GM12864 (cell line): Measurements from ENCODE around the gene EFHC1.
"Not testable (repeated sequence)": the region's sequence is repeated elsewhere in the genome, so short reads cannot be mapped to it uniquely, and the experiment has no call there.

Experiments used
- DNase-seq: peaks from one replicate; pipeline ENCODE4 v3.0.0-alpha.2; 2011; ENCODE audit warnings: low read depth
- H3K4me3 ChIP-seq: 2 replicates; pipeline ENCODE4 v1.5.1; 2011; ENCODE audit warnings: mild to moderate bottlenecking, low read depth, low read length, control low read depth
- TF ChIP-seq, protein P1 (sequence below): IDR thresholded peaks from 2 replicates; pipeline ENCODE4 v1.5.1; 2011; ENCODE audit warnings: low read depth, mild to moderate bottlenecking, moderate library complexity, low read length, control low read depth, inconsistent platforms; ENCODE audit errors: missing control alignments

Gene EFHC1

DNA sequence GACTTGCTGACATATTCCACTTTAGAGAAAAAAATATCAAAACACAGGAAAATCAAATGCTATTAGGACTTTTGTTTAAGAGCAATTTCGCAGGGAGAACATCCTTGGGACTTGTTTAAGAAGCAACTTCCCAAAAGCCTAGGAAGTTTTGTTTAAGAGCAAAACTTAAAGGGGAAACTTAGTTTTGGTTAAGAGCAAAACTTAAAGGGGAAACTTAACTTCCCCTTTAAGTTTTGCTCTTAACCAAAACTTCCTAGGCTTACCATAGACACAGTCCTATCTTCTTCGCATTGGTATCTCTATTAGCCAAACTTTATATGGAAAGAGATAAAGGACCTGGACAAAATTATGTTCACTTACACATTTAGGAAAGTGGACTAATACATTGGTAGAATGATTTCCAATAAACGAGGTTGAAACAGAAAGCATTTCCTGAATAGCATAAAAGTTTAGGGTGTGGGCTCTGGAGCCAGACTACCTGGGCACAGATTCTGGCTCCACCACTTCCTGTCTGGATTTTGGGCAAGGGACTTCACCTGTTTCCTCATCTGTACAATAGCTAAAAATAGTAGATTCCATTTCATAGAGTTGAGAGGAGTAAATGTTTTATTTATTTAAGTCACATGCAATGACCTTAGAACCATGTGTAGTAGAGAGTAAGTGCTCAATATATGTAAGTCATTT is 42.5 kb upstream of the EFHC1 start:
- DNase-seq: no peak

DNA sequence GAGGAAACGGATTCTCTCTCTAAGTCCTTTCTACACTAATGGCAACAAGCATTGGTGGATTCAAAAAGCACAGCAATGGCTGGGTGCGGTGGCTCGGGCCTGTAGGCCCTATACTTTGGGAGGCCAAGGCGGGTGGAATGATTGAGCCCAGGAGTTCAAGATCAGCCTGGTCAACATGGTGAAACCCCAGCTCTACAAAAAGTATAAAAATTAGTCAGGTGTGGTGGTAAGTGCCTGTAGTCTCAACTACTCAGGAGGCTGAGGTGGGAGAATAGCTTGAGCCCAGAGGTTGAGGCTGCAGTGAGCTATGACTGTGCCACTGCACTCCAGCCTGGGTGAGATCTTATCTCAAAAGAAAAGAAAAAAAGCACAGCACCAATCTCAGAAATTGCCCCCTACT is 38.9 kb upstream of the EFHC1 start:
- TF ChIP-seq, protein P1, sequence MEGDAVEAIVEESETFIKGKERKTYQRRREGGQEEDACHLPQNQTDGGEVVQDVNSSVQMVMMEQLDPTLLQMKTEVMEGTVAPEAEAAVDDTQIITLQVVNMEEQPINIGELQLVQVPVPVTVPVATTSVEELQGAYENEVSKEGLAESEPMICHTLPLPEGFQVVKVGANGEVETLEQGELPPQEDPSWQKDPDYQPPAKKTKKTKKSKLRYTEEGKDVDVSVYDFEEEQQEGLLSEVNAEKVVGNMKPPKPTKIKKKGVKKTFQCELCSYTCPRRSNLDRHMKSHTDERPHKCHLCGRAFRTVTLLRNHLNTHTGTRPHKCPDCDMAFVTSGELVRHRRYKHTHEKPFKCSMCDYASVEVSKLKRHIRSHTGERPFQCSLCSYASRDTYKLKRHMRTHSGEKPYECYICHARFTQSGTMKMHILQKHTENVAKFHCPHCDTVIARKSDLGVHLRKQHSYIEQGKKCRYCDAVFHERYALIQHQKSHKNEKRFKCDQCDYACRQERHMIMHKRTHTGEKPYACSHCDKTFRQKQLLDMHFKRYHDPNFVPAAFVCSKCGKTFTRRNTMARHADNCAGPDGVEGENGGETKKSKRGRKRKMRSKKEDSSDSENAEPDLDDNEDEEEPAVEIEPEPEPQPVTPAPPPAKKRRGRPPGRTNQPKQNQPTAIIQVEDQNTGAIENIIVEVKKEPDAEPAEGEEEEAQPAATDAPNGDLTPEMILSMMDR: no peak
- H3K4me3 ChIP-seq: no peak overlapping the region
- no peak for DNase-seq

More for the DNA sequence above, 42.5 kb upstream of the EFHC1 start:
- TF ChIP-seq, protein P1: no peak
- no peak overlapping the region for H3K4me3 ChIP-seq

DNA sequence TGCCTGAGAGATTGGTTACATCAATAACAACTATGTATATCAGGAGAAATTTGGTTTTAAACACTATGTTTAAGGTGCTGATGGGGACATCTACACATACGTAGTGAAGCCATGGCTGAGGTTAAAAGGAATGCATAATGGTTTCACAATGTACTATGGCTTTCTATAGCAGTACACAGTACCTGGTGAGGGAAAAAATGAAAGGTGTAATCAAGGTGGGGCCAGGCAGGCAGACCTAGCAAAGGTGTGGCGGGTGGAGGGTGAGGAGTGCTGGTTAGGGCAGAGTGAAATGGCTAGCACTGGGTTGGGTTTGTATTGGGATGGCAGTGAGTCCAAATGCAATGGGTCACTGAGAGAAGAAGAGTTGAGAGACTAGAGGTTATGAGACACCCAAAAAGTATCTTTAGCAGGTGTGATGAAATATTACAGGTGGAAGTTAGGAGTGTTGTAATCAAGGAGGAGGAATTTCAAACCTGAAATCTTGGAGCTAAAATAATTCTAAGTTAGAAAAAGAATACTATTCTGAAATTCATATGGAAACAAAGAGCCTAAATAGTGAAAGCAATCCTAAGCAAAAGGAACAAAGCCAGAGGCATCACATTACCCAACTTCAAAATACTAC is 35.9 kb upstream of the EFHC1 start:
- no peak for DNase-seq
- TF ChIP-seq, protein P1: no peak
- H3K4me3 ChIP-seq: no peak overlapping the region

DNA sequence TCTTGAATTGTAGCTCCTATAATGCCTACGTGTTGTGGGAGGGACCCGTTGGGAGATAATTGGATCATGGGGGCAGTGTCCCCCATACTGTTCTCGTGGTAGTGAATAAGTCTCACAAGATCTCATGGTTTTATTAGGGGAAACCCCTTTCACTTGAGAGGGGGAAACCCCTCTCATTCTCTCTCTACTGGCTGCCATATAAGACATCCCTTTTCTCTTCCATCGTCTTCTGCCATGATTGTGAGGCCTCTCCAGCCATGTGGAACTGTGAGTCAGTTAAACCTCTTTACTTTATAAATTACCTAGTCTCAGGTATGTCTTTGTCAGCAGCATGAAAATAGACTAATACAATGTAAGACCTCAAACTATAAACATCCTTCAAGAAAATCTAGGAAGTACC is 35.1 kb upstream of the EFHC1 start:
- no peak overlapping the region for H3K4me3 ChIP-seq
- no peak for DNase-seq
- TF ChIP-seq, protein P1: no peak

DNA sequence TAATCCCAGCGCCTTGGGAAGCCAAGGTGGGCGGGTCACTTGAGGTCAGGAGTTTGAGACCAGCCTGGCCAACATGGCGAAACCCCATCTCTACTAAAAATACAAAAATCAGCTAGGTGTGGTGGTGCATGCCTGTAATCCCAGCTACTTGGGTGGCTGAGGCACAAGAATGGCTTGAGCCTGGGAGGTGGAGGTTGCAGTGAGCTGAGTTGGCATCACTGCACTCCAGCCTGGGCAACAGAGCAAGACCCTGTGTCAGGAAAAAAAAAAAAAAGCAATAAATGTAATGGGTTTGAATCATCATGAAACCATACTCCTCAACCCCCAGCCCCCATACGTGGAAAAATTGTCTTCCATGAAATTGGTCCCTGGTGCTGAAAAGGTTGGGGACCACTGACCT is 32.0 kb upstream of the EFHC1 start:
- not testable (repeated sequence) for DNase-seq

GRCh38 chr6:52388790-52389189 is 31.4 kb upstream of the EFHC1 start:
- no peak overlapping the region for H3K4me3 ChIP-seq
- TF ChIP-seq, protein P1: no peak
- no peak for DNase-seq

More for the DNA sequence above, 32.0 kb upstream of the EFHC1 start:
- not testable (repeated sequence) for H3K4me3 ChIP-seq

DNA sequence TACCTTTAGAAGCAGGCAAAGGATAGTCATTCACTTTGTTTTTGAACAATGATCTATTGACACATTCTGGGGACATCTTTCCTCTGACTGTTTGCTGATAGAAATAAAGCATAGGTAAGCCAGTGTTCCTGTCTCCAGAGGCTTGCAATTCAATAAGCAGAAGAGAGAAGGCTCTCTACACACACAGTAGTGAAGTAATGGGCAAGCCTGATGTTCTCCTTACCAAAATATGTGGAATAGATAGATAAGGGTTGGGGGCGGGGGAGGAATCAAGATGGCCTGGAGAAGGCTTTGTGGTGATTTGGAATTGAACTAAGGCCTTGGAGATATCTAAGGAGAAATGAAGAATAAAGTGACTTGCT is 30.9 kb upstream of the EFHC1 start:
- TF ChIP-seq, protein P1: no peak
- H3K4me3 ChIP-seq: no peak overlapping the region
- DNase-seq: no peak
